Activated CD8-positive, alpha-beta memory T cell treated with anti-CD3 and anti-CD28 coated beads, Interleukin-2, amount 10 ng/mL, durations not matched to agents 7 days and 5 days (primary cell): ENCODE measurements around the gene ALG12. TPM values are rescaled to one million over a fixed set of nuclear protein-coding genes. Genes with fewer than 3 reads are reported as not detected.

Experiments
- ATAC-seq: fragments of 150-1000 bp; cut with Tn5 transposase; one replicate; pipeline ENCODE4 v1.10.0; 2021; ENCODE audit warnings: moderate library complexity
- CTCF ChIA-PET: fragments of 350-600 bp; sonication (Branson Sonifier 250); formaldehyde crosslinking; loops from one replicate; lab custom pipeline; 2021; ENCODE audit warnings: antibody characterized with exemption; lab: Charles Lee
- DNase-seq: peaks from one replicate; pipeline ENCODE4 v3.0.0-alpha.2; 2020
- H3K27ac Mint-ChIP-seq: one replicate; pipeline ENCODE4 v1.8.0; 2021; ENCODE audit warnings: mild to moderate bottlenecking, mixed read lengths
- H3K27me3 Mint-ChIP-seq: one replicate; pipeline ENCODE4 v1.8.0; 2021; ENCODE audit warnings: mixed read lengths
- H3K36me3 Mint-ChIP-seq: one replicate; pipeline ENCODE4 v1.8.0; 2021; ENCODE audit warnings: mild to moderate bottlenecking, mixed read lengths
- H3K4me1 Mint-ChIP-seq: one replicate; pipeline ENCODE4 v1.8.0; 2021; ENCODE audit warnings: mixed read lengths
- H3K4me3 Mint-ChIP-seq: one replicate; pipeline ENCODE4 v1.8.0; 2021; ENCODE audit warnings: mild to moderate bottlenecking, moderate library complexity, mixed read lengths
- H3K9me3 Mint-ChIP-seq: one replicate; pipeline ENCODE4 v1.8.0; 2022; ENCODE audit warnings: low read depth, mixed read lengths
- total RNA-seq, 2 experiments: library from RNA; stranded (reverse); gene quantifications; one replicate each; pipeline ENCODE4 v1.2.3, GENCODE V29; 2021

ALG12 gene
- total RNA-seq, 2 experiments from 2014 or later: 16.8 to 18.8 TPM

DNA sequence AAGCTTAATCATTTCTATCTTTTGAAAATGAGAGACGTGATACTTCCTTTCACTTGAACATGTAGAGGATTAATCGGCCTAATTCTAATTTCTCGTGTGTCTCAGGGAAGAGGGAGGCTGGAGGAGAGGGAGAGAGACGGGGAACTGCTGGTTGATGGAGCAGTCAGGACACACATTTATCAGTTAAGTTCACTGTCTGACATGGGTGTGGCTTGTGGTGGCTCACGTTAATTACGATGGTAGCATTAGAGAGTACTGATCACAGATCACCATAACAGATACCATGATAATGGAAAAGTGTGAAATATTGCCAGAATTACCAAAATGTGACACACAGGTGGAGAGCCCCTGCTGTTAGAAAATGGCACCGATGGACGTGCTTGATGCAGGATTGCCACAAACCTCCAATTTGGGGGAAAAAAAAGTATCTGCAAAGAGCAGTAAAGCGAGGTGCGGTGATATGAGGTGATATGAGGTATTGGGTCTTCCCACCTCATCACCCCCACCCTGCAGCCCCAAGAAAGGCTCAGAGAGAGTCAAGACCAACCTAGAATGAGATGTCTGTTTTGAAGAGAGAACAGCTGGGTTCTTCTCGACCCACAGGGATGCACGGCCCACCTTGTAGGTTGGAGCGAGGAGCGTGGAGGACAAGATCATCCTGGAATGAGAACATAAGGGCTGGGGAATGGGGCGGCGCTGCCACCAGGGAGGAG, 44.9 kb downstream of the ALG12 start:
- H3K36me3 Mint-ChIP-seq: peaks cover 61% of the 10 kb centered on the region
- H3K4me3 Mint-ChIP-seq: no peak overlapping the region
- ATAC-seq (no peak), DNase-seq (no peak)
- no peaks in the 10 kb centered on the region for H3K27me3 Mint-ChIP-seq
- peaks cover 12% of the 10 kb centered on the region for H3K9me3 Mint-ChIP-seq
- H3K4me1 Mint-ChIP-seq: peaks cover 40% of the 10 kb centered on the region
- CTCF ChIA-PET: no interaction called here
- H3K27ac Mint-ChIP-seq: no peak overlapping the region

DNA sequence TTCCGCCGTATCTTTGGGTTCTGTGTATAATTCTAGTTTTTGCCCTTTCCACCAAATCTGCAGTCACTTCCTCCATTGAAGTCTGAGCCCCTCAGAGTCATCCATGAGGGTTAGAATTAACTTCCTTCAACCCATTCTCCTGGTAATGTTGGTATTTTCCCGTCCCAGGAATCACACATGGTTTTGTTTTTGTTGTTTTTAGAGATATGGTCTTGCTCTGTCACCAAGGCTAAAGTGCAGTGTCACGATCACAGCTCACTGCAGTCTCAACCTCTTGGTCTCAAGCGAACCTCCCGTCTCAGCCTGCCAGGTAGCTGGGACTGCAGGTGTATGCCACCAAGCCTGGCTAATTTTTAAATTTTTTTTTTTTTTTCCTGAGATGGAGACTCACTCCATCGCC, 45.9 kb downstream of the ALG12 start:
- H3K4me1 Mint-ChIP-seq: peaks cover 45% of the 10 kb centered on the region
- CTCF ChIA-PET: interaction anchor here (0.6 to 1.0 kb wide), 3 partner anchors 8 to 105 kb away, joined by 3 to 4 read pairs (median 4); no protein-coding TSS in a partner anchor

DNA sequence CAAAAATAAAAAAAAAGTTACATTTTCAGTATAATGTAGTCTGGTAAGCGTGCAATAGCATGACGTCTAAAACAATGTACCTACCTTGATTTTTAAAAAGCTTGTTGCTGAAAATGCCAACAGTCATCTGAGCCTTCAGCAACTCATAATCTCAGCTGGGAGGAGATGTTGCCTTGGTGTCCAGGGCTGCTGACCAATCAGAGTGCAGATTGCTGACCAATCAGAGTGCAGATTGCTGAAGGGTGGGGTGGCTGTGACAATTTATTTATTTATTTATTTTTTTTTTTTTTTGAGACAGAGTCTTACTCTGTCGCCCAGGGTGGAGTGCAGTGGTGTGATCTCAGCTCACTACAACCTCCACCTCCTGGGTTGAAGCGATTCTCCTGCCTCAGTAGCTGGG, 46.8 kb downstream of the ALG12 start:
- H3K4me3 Mint-ChIP-seq: no peak overlapping the region
- peaks cover 67% of the 10 kb centered on the region for H3K36me3 Mint-ChIP-seq
- CTCF ChIA-PET: interaction anchor here (0.9 to 1.0 kb wide), 2 partner anchors 9 to 104 kb away, joined by 3 to 4 read pairs; no protein-coding TSS in a partner anchor
- DNase-seq (no peak), ATAC-seq (no peak)
- H3K4me1 Mint-ChIP-seq: peaks cover 54% of the 10 kb centered on the region
- no peak overlapping the region for H3K27ac Mint-ChIP-seq
- no peaks in the 10 kb centered on the region for H3K27me3 Mint-ChIP-seq
- H3K9me3 Mint-ChIP-seq: peaks cover 13% of the 10 kb centered on the region

More for the DNA sequence above, 45.9 kb downstream of the ALG12 start:
- ATAC-seq: no peak
- Mint-ChIP-seq H3K27me3 (no peaks in the 10 kb centered on the region), H3K27ac (no peak overlapping the region), H3K4me3 (no peak overlapping the region), H3K36me3 (peaks cover 64% of the 10 kb centered on the region), H3K9me3 (peaks cover 10% of the 10 kb centered on the region)
- DNase-seq: no peak

DNA sequence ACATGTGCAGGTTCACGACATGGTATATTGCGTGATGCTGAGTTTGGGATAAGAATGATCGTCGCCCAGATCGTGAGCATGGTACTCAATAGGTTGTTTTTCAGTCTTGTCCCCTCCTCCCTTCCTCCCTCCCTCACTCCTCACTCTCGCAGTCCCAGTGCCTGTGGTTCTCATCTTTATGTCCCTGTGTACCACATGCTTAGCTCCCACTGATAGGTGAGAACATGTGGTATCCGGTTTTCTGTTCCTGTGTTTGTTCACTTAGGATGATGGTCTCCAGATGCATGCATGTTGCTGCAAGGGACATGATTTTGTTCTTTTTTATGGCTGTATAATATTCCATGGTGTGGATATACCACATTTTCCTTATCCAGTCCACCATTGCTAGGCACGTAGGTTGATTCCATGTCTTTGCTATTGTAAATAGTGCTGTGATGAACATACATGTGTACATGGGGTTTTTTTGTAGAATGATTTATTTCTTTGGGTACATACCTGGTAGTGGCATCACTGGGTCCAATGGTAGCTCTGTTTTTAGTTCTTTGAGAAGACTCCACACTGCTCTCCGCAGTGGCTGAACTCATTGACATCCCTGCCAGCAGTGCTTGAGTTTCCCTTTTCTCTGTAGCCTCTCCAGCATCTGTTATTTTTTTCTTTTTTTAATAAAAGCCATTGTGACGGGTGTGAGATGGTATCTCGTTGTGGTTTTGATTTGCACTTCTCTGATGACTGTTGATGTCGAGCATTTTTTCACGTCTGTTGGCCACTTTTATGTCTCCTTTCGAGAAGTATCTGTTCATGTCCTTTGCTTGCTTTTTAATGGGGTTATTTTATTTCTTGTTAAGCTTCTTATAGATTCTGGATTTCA, 48.2 kb downstream of the ALG12 start:
- ATAC-seq (peak; percentile 62), DNase-seq (peak; percentile 56)
- H3K4me1 Mint-ChIP-seq: peaks cover 63% of the 10 kb centered on the region
- peaks cover 68% of the 10 kb centered on the region for H3K36me3 Mint-ChIP-seq
- CTCF ChIA-PET: interaction anchor here (1.2 to 1.7 kb wide), 2 partner anchors 22 to 44 kb away, joined by 3 to 4 read pairs; no protein-coding TSS in a partner anchor
- no peaks in the 10 kb centered on the region for H3K27me3 Mint-ChIP-seq
- H3K9me3 Mint-ChIP-seq: peaks cover 22% of the 10 kb centered on the region
- H3K27ac Mint-ChIP-seq: peak overlapping the region; percentile 72
- no peak overlapping the region for H3K4me3 Mint-ChIP-seq

DNA sequence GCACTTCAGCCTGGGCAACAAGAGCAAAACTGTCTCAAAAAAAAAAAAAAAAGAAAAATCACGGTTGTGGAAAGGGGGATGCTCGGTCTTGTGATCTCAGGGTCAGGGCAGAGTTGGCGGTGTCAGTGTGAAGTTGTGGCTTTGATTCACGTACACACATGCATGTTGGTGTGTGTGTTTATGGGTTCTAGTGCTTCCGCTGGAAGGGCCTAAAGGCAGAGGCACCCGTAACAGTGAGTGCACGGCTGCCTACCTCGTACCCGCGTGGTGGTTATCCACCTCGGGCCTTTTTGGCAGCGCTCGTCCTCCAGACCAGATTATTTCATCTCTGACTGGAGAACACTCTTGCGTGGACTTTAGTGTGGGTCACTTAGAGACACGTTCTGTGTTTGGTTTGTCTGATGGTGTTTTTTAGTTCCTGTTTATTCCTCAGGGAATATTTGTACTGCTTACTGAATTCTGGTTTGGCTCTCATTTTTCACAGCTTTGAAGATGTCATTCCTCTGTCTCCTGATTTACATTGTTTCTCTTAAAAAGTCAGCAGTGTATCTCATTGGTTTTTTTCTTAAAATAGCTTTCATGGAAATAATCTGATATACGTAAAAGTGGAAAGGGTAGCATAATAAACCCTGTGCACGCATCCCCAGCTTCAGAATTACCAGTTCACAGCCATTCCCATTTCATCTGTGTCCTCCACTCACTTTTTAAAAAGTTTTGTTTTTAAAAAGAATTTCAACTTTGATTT, 49.0 kb downstream of the ALG12 start:
- Mint-ChIP-seq H3K36me3 (peaks cover 68% of the 10 kb centered on the region), H3K4me3 (no peak overlapping the region), H3K27me3 (no peaks in the 10 kb centered on the region), H3K9me3 (peaks cover 22% of the 10 kb centered on the region), H3K27ac (peak overlapping the region; percentile 41), H3K4me1 (peaks cover 63% of the 10 kb centered on the region)
- no peak for DNase-seq
- no peak for ATAC-seq
- CTCF ChIA-PET: interaction anchor here (1.0 to 1.7 kb wide), 6 partner anchors 8 to 51 kb away, joined by 3 to 6 read pairs (median 4); no protein-coding TSS in a partner anchor

DNA sequence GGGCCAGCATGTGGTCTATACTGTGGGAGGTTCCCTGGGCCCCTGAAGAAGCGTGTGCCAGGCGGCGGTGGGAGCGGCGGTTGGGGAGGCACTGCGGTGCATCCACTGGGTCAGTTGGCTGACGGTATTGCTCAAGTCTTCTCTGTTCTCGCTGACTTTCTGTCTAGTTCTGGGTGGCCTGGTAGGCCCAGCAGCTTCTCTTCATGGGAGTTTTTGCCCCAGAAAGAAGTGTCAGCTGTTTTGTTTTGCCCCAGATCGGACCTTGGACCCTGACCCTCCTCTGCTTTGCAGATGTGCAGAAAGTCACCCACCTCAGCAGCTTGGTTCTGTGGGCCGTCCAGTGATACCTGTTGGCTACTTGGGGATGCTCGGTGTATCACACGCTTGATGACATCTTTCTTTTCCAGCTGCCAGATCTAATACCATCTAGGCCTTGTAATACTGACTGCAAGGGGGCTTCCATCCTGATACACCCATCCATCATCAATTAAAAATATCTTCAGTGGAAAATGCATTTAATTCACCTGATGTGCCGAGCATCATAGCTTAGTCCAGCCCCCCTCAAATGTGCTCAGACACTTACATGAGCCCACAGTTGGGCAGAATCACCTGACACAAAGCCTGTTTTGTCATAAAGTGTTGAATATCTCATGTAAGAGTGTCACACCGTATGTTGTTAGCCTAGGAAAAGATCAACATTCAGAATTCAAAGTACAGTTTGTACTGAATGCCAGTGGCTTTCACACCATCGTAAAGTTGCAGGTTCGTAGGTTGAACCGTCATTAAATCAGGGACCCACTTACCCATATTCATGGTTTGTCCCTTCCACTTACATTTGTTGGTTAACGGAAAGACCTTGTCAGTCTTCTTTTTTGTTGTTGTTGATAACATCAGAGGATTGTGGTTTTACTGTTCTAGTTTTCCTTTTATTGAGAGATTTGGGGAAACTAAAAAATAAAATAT, 50.7 kb downstream of the ALG12 start:
- no peak overlapping the region for H3K4me3 Mint-ChIP-seq
- peaks cover 68% of the 10 kb centered on the region for H3K36me3 Mint-ChIP-seq
- H3K27me3 Mint-ChIP-seq: no peaks in the 10 kb centered on the region
- peak overlapping the region; percentile 73 for H3K27ac Mint-ChIP-seq
- CTCF ChIA-PET: interaction anchor here (0.9 to 1.6 kb wide), 7 partner anchors 10 to 52 kb away, joined by 3 to 6 read pairs (median 4); partner anchors contain the start of genes ALG12 and CRELD2
- ATAC-seq (peak; percentile 62), DNase-seq (no peak)
- H3K9me3 Mint-ChIP-seq: peaks cover 22% of the 10 kb centered on the region
- H3K4me1 Mint-ChIP-seq: peaks cover 70% of the 10 kb centered on the region

DNA sequence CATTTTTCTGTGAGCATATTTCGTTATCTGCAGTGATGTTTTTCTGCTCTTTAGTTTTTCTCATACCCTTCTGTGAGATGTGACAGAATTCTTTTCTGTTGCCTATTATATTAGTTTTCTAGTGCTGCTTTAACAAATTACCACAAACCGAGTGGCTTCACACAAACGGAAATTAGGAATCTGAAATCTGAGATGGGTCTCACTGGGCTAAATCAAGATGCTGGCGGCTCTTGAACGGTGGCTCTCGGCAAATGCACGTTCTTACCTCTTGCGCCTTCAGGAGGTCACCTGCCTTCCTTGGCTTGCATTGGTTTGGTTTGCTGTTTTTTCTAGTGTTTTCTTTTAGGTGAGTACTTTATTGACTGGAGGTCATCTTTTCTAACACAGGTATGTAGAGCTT, 51.6 kb downstream of the ALG12 start:
- no peaks in the 10 kb centered on the region for H3K27me3 Mint-ChIP-seq
- peaks cover 22% of the 10 kb centered on the region for H3K9me3 Mint-ChIP-seq
- peak overlapping the region; percentile 46 for H3K4me3 Mint-ChIP-seq
- ATAC-seq (no peak), DNase-seq (no peak)
- CTCF ChIA-PET: no interaction called here
- peaks cover 66% of the 10 kb centered on the region for H3K36me3 Mint-ChIP-seq
- peaks cover 68% of the 10 kb centered on the region for H3K4me1 Mint-ChIP-seq
- peak overlapping the region; percentile 77 for H3K27ac Mint-ChIP-seq

DNA sequence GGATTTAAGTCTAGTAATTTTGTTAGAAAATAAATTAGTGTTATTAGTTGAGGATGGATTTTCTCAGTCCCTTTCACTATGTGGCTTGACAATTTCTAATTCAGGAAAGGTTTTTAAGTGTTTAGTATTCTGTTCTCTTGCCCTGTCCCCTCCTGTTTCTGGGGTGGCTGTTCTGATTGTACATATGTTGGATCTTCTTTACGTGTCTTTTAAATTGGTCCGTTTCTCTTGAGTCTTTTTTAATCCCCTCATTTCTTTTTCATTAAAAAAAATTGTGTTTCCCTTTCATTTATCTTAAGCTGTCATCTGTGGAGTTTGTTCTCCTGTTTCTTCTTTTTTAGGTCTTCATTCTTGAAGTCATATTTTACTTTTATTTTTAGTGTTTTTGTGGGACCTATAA, 52.1 kb downstream of the ALG12 start:
- Mint-ChIP-seq H3K4me3 (no peak overlapping the region), H3K27me3 (no peaks in the 10 kb centered on the region), H3K27ac (peak overlapping the region; percentile 77), H3K4me1 (peaks cover 68% of the 10 kb centered on the region), H3K36me3 (peaks cover 66% of the 10 kb centered on the region), H3K9me3 (peaks cover 22% of the 10 kb centered on the region)
- ATAC-seq (no peak), DNase-seq (no peak)
- CTCF ChIA-PET: no interaction called here

DNA sequence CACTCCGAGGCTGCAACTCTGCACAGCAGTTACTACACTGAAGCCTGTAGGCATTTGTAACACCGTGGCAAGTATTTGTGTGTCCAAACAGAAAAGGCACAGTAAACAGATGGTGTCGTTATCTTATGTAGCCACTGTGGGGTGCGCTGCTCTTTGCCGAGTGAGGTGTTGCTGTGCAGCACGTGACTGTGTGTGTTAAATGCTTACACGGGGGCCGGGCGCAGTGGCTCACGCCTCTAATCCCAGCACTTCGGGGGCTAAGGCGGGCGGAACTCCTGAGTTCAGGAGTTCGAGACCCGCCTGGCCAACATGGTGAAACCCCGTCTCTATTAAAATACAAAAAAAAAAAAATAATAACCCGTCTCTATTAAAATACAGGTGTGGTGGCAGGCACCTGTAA, 53.1 kb downstream of the ALG12 start:
- Mint-ChIP-seq H3K4me1 (peaks cover 64% of the 10 kb centered on the region), H3K27me3 (no peaks in the 10 kb centered on the region), H3K4me3 (no peak overlapping the region), H3K9me3 (peaks cover 22% of the 10 kb centered on the region), H3K36me3 (peaks cover 62% of the 10 kb centered on the region), H3K27ac (no peak overlapping the region)
- CTCF ChIA-PET: no interaction called here
- ATAC-seq (no peak), DNase-seq (no peak)

DNA sequence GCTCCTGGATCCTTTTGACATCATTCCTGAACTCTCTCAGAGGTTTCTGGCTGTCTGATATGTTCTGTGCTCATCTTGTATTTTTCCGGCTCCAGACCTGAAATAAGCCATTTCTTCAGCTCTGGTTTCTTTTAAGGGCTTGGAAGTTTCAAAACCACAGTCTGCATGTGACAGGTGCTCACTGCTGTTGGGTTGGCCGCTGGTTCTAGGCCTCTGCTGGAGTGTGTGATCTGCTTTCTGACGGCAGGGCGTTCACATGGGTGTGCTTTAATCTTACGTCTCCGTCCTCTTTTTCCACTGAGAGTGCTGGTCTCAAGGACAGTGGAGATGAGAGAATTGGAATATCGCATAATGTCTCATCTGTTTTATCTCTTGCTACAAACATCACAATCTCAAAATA, 54.3 kb downstream of the ALG12 start:
- CTCF ChIA-PET: interaction anchor here (0.7 kb wide), 1 partner anchor 13 kb away, joined by 3 read pairs; no protein-coding TSS in a partner anchor
- no peak for ATAC-seq
- H3K27ac Mint-ChIP-seq: peak overlapping the region; percentile 50
- peaks cover 55% of the 10 kb centered on the region for H3K4me1 Mint-ChIP-seq
- peaks cover 12% of the 10 kb centered on the region for H3K9me3 Mint-ChIP-seq
- H3K36me3 Mint-ChIP-seq: peaks cover 51% of the 10 kb centered on the region
- no peak overlapping the region for H3K4me3 Mint-ChIP-seq
- H3K27me3 Mint-ChIP-seq: no peaks in the 10 kb centered on the region
- no peak for DNase-seq

DNA sequence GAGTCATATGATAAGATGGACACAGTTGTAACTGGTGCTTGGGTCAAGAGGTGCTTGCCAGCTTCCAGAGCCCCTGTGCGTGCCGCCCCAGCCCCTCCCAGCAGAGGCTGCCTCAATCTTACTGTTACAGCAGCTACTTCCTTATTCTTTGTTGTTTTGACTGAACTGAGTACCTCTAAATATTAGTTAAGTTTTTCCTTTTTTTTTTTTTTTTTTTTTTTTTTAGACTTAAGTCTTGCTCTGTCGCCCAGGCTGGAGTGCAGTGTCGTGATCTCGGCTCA, 55.8 kb downstream of the ALG12 start:
- H3K4me3 Mint-ChIP-seq: no peak overlapping the region
- CTCF ChIA-PET: no interaction called here
- no peaks in the 10 kb centered on the region for H3K27me3 Mint-ChIP-seq
- peaks cover 49% of the 10 kb centered on the region for H3K4me1 Mint-ChIP-seq
- H3K9me3 Mint-ChIP-seq: peaks cover 12% of the 10 kb centered on the region
- no peak for ATAC-seq
- H3K36me3 Mint-ChIP-seq: peaks cover 42% of the 10 kb centered on the region
- H3K27ac Mint-ChIP-seq: no peak overlapping the region
- DNase-seq: no peak
